Duodenal mucosa (tissue), 2 donors: ENCODE data around the gene TLE1.
"Not testable (repeated sequence)": the region's sequence is repeated elsewhere in the genome, so short reads cannot be mapped to it uniquely, and the experiment has no call there.

Source experiments
- H3K27ac ChIP-seq: one replicate; pipeline ENCODE4 v1.7.0; 2013; ENCODE audit warnings: low read depth, low read length
- H3K27me3 ChIP-seq, 2 donors: one replicate each; pipeline ENCODE4 v1.7.0; 2013; ENCODE audit warnings: low read length in 2 of 2, control low read depth in 1 of 2; ENCODE audit not compliant: insufficient read depth in 2 of 2, control insufficient read depth in 1 of 2
- H3K36me3 ChIP-seq, 2 donors: one replicate each; pipeline ENCODE4 v1.7.0; 2013; ENCODE audit warnings: low read length in 2 of 2, control low read depth in 1 of 2; ENCODE audit not compliant: insufficient read depth in 2 of 2, control insufficient read depth in 1 of 2
- H3K4me1 ChIP-seq, 2 donors: one replicate each; pipeline ENCODE4 v1.7.0; 2013; ENCODE audit warnings: low read length in 2 of 2, control low read depth in 1 of 2; ENCODE audit not compliant: insufficient read depth in 2 of 2, control insufficient read depth in 1 of 2
- H3K4me3 ChIP-seq, 2 donors: one replicate each; pipeline ENCODE4 v1.7.0; 2013; ENCODE audit warnings: low read length in 2 of 2, low read depth in 1 of 2
- H3K9ac ChIP-seq, 2 donors: one replicate each; pipeline ENCODE4 v1.7.0; 2013; ENCODE audit warnings: low read length in 2 of 2, low read depth in 1 of 2
- H3K9me3 ChIP-seq, 2 donors: one replicate each; pipeline ENCODE4 v1.7.0; 2013; ENCODE audit warnings: low read length in 2 of 2, control low read depth in 1 of 2; ENCODE audit not compliant: control insufficient read depth in 1 of 2

The TLE1 gene

DNA sequence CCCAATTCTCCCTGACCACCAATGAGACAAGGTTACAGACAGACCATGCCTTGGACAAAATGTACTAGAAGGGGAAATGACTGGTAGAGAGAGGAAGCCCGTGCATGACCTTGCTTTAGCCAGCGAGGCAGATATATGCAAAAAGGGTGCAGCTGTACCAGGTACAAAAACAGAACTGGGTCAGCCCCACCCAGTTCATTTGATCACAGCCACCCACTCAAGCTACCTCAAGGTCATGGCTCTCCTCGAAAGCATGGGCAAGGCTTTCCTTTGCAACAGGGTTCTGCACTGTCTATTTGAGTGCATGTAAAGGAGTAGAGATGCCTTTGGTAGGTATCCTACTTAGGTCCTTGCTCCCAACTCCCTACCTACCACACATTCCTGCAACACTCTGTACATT lies 33.3 kb downstream of the TLE1 start:
- Histone ChIP-seq H3K27ac (no peak overlapping the region), H3K4me1 (peaks cover 3 to 14% of the 10 kb centered on the region in 2 donors), H3K9me3 (no peaks in the 10 kb centered on the region), H3K36me3 (peaks cover 0 to 3% of the 10 kb centered on the region in 2 donors), H3K27me3 (no peaks in the 10 kb centered on the region), H3K9ac (no peak overlapping the region), H3K4me3 (no peak overlapping the region)

GRCh38 chr9:81653240-81653639 lies 36.1 kb downstream of the TLE1 start:
- H3K4me3 ChIP-seq = no peak overlapping the region
- peaks cover 3 to 20% of the 10 kb centered on the region in 2 donors for H3K4me1 ChIP-seq
- H3K36me3 ChIP-seq = peaks cover 0 to 3% of the 10 kb centered on the region in 2 donors
- no peak overlapping the region for H3K9ac ChIP-seq
- H3K9me3 ChIP-seq = no peaks in the 10 kb centered on the region
- H3K27ac ChIP-seq = no peak overlapping the region
- H3K27me3 ChIP-seq = no peaks in the 10 kb centered on the region

DNA sequence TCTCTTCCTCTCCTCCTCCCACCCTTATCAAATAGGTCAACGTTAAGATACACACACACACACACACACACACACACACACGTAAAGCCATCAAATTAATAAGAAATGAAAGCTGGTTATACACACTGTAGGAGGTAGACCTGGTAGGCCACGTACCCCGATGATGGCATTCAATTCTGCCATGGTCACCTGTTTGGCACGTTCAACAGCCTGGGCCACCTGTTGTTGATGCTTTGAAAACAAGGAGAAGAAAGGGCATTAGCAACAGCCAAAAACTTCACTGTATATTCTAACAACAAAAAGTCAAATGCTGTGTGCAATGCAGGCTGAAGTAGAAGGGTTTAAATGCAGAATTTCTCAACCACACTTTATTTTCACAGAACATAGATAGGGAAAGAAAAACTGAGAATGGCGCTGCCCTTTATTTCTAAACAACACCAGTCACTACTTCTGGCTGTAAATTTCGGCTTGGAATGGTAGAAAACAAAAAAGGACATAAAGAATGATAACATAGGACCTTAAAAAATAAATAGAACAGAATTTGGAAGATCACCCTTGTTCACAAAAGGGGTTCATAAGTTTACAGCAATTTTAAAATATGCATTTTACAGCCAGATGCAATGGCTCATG lies 37.2 kb downstream of the TLE1 start:
- H3K36me3 ChIP-seq = peaks cover 0 to 3% of the 10 kb centered on the region in 2 donors
- no peak overlapping the region for H3K9ac ChIP-seq
- H3K27me3 ChIP-seq = no peaks in the 10 kb centered on the region
- no peak overlapping the region for H3K27ac ChIP-seq
- no peaks in the 10 kb centered on the region for H3K9me3 ChIP-seq
- peaks cover 3 to 19% of the 10 kb centered on the region in 2 donors for H3K4me1 ChIP-seq
- H3K4me3 ChIP-seq = no peak overlapping the region

DNA sequence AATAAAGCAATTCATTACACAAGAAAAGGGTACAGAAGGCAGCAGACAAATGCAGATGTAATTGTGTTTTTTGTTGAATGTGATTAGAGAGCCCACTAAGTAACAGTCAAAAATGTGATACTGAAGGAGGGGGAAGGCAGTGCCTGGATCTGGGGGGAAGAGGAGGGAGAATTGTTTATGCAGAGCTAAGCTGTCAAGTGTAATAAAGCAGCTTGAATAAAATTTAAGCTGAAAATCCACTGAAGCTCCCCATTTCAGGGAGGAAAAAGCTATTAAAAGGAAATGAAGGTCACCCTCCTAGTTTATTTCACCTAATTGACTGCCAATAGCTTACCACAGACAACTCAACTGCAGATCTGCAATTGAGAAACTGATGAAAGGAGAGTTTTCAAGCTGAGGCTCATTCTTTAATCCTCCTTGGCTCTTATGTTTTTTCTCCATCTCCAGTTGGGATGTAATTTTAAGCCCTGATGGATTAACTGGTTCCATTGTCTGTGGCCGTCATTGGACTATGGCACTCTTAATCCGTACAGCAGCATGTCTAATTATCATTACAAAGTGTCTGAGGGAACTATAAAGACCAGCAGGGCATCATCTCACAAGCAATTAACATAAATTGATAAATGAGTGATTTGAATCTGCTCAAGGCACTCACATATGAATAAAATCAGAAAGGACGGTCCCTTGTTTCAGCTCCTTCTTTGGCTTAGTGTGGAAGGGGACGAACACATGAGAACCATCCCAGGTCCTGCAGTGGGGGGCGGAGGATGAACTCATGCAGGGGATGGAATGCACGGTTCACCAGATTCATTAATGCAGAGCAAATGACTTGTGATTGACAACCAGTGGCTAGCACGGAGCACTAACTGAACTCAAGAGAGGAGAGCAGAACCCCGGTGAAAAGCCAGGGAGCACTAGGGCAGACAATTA lies 38.5 kb downstream of the TLE1 start:
- Histone ChIP-seq H3K4me1 (peaks cover 0 to 7% of the 10 kb centered on the region in 2 donors), H3K27ac (no peak overlapping the region), H3K27me3 (no peaks in the 10 kb centered on the region), H3K9me3 (no peaks in the 10 kb centered on the region), H3K36me3 (peaks cover 0 to 3% of the 10 kb centered on the region in 2 donors), H3K9ac (no peak overlapping the region), H3K4me3 (no peak overlapping the region)

GRCh38 chr9:81649475-81650240 lies 39.7 kb downstream of the TLE1 start:
- Histone ChIP-seq H3K27ac (no peak overlapping the region), H3K4me1 (peaks cover 0 to 6% of the 10 kb centered on the region in 2 donors), H3K36me3 (peaks cover 0 to 3% of the 10 kb centered on the region in 2 donors), H3K4me3 (no peak overlapping the region), H3K27me3 (no peaks in the 10 kb centered on the region), H3K9me3 (no peaks in the 10 kb centered on the region), H3K9ac (no peak overlapping the region)

DNA sequence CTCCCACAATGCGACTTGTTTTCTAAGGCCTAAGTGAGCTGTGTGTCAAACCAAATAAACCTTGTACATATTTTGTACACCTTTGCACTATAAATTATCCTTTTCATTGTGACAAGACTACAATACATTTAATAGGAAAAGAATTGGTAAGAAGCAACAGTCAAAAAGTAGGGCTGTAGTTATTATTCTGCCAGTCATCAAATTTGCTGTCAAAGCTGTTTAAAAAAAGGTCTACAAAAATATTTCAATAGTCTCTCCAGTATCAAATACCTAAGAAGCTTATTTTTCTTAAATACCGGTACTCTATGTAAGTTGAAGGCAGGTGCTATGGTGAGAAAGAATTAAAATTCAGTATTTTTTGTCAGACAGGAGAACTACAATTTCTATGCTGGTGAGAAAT lies 40.5 kb downstream of the TLE1 start:
- Histone ChIP-seq H3K36me3 (peaks cover 0 to 3% of the 10 kb centered on the region in 2 donors), H3K4me3 (no peak overlapping the region), H3K4me1 (peaks cover 0 to 6% of the 10 kb centered on the region in 2 donors), H3K27ac (no peak overlapping the region), H3K9me3 (no peaks in the 10 kb centered on the region), H3K27me3 (no peaks in the 10 kb centered on the region), H3K9ac (no peak overlapping the region)

- no peak overlapping the region for H3K4me3 ChIP-seq
- H3K27me3 ChIP-seq = no peaks in the 10 kb centered on the region
- H3K9me3 ChIP-seq = no peaks in the 10 kb centered on the region
- peaks cover 0 to 6% of the 10 kb centered on the region in 2 donors for H3K4me1 ChIP-seq
- peaks cover 0 to 3% of the 10 kb centered on the region in 2 donors for H3K36me3 ChIP-seq
- no peak overlapping the region for H3K9ac ChIP-seq
- H3K27ac ChIP-seq = no peak overlapping the region
Measured at GRCh38 chr9:81646337-81646736, 43.0 kb downstream of the TLE1 start.

DNA sequence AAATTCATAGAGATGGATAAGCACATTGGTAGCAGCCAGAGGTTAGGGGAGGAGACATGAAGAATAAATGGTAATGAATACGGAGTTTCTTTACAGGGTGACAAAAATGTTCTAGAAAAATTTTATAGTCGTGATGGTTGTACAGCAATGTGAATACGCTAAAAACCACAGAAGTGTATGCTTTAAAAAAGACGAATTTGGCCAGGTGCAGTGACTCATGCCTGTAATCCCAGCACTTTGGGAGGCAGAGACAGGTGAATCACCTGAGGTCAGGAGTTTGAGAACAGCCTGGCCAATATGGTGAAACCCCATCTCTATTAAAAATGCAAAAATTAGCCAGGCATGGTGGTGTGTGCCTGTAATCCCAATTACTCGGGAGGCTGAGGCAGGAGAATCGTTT lies 44.8 kb downstream of the TLE1 start:
- not testable (repeated sequence) for H3K27me3 ChIP-seq, H3K27ac ChIP-seq, H3K9me3 ChIP-seq, H3K9ac ChIP-seq, H3K4me3 ChIP-seq, H3K36me3 ChIP-seq, H3K4me1 ChIP-seq

GRCh38 chr9:81637276-81637675 lies 52.1 kb downstream of the TLE1 start:
- Histone ChIP-seq H3K27ac (no peak overlapping the region), H3K9me3 (no peaks in the 10 kb centered on the region), H3K36me3 (peaks cover 0 to 4% of the 10 kb centered on the region in 2 donors), H3K9ac (no peak overlapping the region), H3K4me1 (peaks cover 0 to 12% of the 10 kb centered on the region in 2 donors), H3K4me3 (no peak overlapping the region), H3K27me3 (no peaks in the 10 kb centered on the region)

DNA sequence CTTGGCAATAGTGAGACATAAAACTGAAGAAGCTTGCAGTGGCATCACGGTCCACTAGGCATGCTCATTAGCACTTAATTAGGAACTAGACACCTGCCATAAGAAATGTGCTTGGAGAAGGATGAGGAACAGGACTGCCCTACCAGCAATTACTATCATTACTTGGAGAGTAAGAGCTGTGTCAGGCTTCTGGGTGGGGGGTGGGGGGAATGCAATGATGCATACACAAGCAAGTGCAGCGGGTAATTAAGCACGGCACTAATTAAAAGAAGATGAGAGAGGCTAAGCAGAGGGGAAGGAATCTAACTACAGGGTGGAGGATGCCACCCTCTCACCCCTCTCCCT lies 53.1 kb downstream of the TLE1 start:
- H3K36me3 ChIP-seq = peaks cover 0 to 4% of the 10 kb centered on the region in 2 donors
- no peaks in the 10 kb centered on the region for H3K9me3 ChIP-seq
- no peak overlapping the region for H3K9ac ChIP-seq
- no peak overlapping the region for H3K27ac ChIP-seq
- no peak overlapping the region for H3K4me3 ChIP-seq
- peaks cover 0 to 12% of the 10 kb centered on the region in 2 donors for H3K4me1 ChIP-seq
- H3K27me3 ChIP-seq = no peaks in the 10 kb centered on the region
